IPS-18a (cell line): Measurements from ENCODE around the gene TUBB2A.
"Not testable (repeated sequence)": the region's sequence is repeated elsewhere in the genome, so short reads cannot be mapped to it uniquely, and the experiment has no call there.

Source experiments
- H3K27ac ChIP-seq: one replicate; pipeline ENCODE4 v1.5.1; 2013; ENCODE audit warnings: low read length
- H3K27me3 ChIP-seq: one replicate; pipeline ENCODE4 v1.6.1; 2013; ENCODE audit warnings: mild to moderate bottlenecking, low read length; ENCODE audit not compliant: control insufficient read depth, insufficient read depth
- H3K36me3 ChIP-seq: one replicate; pipeline ENCODE4 v1.6.1; 2013; ENCODE audit warnings: low read depth, low read length; ENCODE audit not compliant: control insufficient read depth
- H3K4me1 ChIP-seq: one replicate; pipeline ENCODE4 v1.6.1; 2013; ENCODE audit warnings: low read depth, low read length; ENCODE audit not compliant: control insufficient read depth
- H3K4me3 ChIP-seq: one replicate; pipeline ENCODE4 v1.5.1; 2013; ENCODE audit warnings: low read length
- H3K9ac ChIP-seq: one replicate; pipeline ENCODE4 v1.6.1; 2013; ENCODE audit warnings: mild to moderate bottlenecking, low read length, moderate library complexity
- H3K9me3 ChIP-seq: one replicate; pipeline ENCODE4 v1.6.1; 2013; ENCODE audit warnings: low read depth, low read length; ENCODE audit not compliant: control insufficient read depth

The TUBB2A gene

DNA sequence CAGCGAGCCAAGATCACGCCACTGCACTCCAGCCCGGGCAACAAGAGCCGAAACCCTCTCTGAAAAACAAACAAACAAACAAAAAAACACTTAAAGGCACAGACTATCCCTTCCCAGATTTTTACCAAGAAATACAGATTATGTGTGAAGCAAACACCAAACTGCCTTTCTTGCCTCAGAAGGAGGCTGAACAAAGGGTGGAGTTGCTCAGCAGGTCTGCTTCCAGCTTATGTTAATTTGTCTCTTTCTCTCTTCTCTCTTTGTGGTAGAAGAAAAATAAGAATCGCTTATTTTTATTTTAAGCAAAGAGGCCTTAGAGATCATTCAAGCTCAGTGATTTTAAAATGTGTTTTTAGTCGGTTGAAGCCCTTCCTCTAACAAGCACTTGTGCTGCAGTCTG, 14.2 kb downstream of the TUBB2A start:
- H3K36me3 ChIP-seq: peaks cover 43% of the 10 kb centered on the region
- no peaks in the 10 kb centered on the region for H3K27me3 ChIP-seq
- H3K4me3 ChIP-seq: no peak overlapping the region
- no peak overlapping the region for H3K27ac ChIP-seq
- no peaks in the 10 kb centered on the region for H3K4me1 ChIP-seq
- H3K9ac ChIP-seq: no peak overlapping the region
- no peaks in the 10 kb centered on the region for H3K9me3 ChIP-seq

DNA sequence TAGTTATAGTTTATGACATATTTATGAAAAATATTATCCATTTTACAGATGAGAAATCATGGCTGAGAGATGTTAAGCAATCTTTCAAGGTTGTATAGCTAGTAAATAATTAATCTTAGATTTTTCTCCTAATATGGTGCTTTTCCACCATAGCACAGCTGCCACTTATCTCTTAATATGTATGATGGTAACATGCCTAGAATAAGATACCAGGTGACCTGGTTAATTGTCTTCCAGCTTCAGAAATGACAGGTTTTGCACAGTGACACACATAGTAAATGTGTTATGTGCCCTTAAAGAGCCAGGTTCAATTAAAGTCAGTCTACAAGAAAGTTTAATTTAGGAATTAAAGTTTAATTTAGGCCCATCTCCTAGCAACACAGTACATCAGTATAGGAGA, 14.8 kb downstream of the TUBB2A start:
- Histone ChIP-seq H3K36me3 (peaks cover 43% of the 10 kb centered on the region), H3K27ac (no peak overlapping the region), H3K27me3 (no peaks in the 10 kb centered on the region), H3K4me1 (no peaks in the 10 kb centered on the region), H3K9me3 (no peaks in the 10 kb centered on the region), H3K9ac (no peak overlapping the region), H3K4me3 (no peak overlapping the region)

DNA sequence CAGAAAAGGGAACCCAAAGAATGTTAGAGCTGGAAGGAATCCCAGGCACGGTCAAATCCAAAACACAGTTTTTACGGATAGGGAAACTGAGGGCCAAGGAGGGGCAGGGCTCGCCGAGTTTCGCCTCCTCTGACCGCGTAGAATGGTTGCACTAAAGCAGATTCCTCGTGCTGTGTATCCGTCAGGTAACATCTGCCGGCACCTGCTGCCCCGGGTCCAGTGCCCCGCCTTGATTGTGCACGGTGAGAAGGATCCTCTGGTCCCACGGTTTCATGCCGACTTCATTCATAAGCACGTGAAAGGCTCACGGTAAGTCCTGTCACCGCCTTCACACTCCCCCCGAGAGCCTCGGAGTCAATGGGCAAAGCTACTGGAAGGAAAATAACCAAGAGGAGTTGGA, 17.1 kb downstream of the TUBB2A start:
- peaks cover 58% of the 10 kb centered on the region for H3K36me3 ChIP-seq
- H3K27me3 ChIP-seq: no peaks in the 10 kb centered on the region
- no peak overlapping the region for H3K4me3 ChIP-seq
- no peaks in the 10 kb centered on the region for H3K9me3 ChIP-seq
- H3K9ac ChIP-seq: no peak overlapping the region
- peaks cover 3% of the 10 kb centered on the region for H3K4me1 ChIP-seq
- no peak overlapping the region for H3K27ac ChIP-seq

DNA sequence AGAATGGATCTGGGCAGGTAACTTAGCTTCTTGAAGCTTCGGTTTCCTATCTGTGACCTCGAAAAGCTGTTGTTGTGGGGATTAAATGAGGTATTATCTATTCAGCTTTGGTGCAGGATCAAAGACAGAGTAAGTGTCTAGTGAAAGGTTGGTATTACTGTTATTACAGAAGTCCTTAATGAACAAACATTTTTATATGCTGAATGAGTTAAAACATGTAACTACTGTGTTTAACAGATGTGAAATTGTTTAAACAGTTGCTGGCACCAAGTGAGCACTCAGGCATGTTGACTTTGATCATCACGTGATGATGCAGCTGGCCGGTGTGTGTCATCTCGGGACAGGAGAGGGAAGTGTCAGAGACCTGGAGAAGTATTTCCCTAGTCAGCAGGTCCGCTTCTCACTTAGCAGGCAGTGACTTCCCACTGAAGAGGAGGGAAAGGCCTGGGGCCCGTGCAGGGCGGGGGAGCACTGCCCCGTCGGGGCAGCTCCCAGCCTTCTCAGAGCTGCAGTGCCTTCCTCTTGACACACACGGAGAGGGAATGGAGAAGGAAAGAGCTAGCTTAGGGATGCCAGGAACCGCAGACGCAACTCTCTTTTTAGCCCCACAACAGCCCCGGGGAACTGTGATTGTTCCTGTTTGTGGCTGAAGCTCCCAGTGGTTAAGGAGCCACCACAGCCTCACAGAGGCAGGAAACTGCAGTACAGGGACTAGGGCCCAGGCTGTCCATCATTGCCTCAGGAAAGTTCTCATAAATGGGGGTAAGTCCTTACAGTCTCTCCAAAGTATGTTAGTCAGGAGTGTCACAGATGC, 18.0 kb downstream of the TUBB2A start:
- peaks cover 3% of the 10 kb centered on the region for H3K4me1 ChIP-seq
- peaks cover 54% of the 10 kb centered on the region for H3K36me3 ChIP-seq
- no peak overlapping the region for H3K27ac ChIP-seq
- no peaks in the 10 kb centered on the region for H3K9me3 ChIP-seq
- no peak overlapping the region for H3K9ac ChIP-seq
- H3K4me3 ChIP-seq: no peak overlapping the region
- H3K27me3 ChIP-seq: no peaks in the 10 kb centered on the region

DNA sequence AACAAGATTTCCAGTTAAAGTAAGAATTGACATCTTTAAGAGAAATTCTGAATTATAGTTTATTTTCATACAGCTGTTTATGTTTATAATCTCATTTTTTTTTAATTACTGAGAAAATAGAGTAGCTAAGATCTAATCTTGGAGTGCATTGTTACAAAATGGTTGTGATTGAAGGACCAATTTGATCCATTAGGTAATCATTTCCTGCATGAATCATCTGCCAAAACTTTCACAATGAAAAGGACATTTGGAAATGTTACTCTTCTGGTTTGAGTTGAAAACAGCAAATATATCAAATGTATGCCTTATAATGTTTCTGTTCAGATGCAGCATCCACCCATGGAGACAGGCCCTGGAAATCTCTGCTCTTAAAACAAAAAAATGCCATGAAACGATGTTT, 19.0 kb downstream of the TUBB2A start:
- peaks cover 3% of the 10 kb centered on the region for H3K4me1 ChIP-seq
- H3K9ac ChIP-seq: no peak overlapping the region
- H3K36me3 ChIP-seq: peaks cover 54% of the 10 kb centered on the region
- no peaks in the 10 kb centered on the region for H3K27me3 ChIP-seq
- no peaks in the 10 kb centered on the region for H3K9me3 ChIP-seq
- no peak overlapping the region for H3K4me3 ChIP-seq
- no peak overlapping the region for H3K27ac ChIP-seq

DNA sequence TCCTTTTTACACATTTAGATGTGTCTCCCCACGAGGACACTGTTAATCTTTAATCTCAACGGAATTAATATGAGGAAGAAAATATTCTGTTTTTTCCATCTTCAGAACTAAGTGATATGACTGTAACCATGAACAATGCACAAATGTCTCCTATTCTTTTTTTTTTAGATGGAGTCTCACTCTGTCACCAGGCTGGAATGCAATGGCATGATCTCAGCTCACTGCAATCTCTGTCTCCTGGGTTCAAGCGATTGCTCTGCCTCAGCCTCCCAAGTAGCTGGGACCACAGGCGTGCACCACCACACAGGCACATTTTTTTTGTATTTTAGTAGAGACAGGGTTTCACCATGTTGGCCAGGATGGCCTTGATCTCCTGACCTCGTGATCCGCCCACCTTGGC, 19.5 kb downstream of the TUBB2A start:
- not testable (repeated sequence) for H3K27me3 ChIP-seq, H3K4me3 ChIP-seq, H3K9ac ChIP-seq, H3K4me1 ChIP-seq, H3K27ac ChIP-seq, H3K9me3 ChIP-seq
- H3K36me3 ChIP-seq: peaks cover 54% of the 10 kb centered on the region

DNA sequence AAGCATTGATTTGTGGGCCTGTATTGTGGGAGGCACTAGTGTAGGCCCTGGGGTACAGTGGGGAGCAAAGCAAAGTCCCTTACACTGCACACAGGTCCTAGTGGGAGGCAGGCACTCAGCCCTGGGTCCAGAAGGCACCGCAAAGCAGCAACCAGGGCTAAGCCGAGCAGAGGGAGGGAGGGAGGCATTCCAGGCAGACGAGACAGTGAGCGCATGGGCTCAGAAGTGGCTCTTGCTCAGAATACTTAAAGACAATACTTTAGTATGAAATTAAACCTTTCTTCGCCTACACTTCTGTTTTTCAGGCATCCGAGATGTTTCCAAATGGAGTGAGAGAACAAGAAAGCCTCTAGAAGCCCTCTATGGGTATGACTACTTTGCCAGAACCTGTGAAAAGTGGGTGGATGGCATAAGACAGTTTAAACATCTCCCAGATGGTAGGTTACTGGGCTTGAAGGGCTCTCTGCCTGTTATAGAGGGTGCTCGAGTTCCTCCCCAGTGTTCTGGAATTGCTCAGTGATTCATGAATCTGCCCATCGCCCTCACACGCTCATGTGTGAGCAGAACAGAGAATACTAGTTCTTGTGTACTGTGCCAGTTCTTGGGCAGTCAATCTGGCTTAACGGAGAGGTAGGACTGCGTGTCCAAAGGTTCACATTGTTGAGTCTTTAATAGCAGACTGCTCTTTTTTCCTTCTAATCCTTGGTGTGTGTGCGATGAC, 20.1 kb downstream of the TUBB2A start:
- H3K4me3 ChIP-seq: no peak overlapping the region
- H3K27me3 ChIP-seq: no peaks in the 10 kb centered on the region
- H3K9me3 ChIP-seq: no peaks in the 10 kb centered on the region
- peaks cover 54% of the 10 kb centered on the region for H3K36me3 ChIP-seq
- peaks cover 3% of the 10 kb centered on the region for H3K4me1 ChIP-seq
- no peak overlapping the region for H3K9ac ChIP-seq
- no peak overlapping the region for H3K27ac ChIP-seq

DNA sequence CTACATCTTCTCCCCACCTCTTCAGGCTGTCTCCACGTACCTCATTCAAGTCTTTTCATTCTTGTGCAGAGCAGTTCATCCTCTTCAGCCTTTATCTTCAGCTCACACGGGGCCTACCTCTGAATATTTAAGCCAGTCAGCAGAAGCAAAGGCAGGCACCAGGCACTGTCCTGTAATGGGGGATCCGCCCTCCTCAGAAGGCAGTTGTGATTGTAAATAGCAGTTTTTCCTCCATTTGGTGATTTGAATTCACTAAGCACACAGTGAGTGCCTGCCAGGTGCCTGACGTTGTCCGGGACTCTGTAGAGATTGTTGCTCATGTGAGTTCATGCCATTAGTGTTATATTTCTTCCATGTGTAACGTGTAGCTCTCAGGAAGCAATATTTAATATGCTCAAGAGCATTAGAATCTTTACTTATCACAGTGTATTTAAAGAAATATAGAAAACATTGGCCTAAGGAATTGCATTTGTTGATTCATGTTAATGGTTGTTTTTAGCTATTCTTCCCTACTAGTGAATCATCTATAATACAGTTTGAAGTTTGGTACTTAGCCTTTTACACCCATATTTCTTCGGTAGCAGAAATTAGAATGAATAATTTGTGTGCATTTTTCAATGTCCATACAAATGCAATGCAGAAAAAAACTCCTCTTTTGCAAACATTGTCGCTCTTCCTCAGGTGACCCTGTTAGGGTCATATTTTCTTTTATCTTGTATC, 20.9 kb downstream of the TUBB2A start:
- no peak overlapping the region for H3K9ac ChIP-seq

DNA sequence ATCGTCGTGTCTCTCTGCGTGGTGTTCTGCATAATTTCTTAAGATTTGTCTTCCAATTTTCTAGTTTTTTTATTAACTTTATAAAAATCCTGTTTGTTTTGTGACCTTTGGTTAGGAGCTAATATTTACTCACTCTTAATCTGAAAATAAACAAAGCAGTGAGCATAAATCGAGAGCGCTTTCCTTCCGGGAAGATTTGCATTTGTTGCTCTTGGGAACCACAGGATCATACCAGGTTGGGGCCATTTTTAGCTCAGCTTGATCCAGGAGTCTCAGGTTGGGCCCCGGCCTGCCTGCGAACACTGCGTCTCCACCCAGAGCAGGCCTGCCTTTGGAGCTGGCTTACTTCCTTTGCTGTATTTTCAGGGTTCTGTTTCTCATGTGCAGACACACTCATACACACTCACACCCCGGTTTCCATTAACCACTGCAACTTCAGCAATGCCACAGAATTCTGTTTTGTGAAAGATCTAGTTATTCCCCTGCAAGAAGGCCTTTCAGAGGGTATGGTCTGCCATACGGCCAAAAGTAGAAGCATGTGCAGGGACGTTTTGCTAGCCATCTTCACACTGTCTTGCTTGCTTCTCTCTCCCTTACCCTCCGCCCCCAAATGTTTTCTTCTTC, 21.6 kb downstream of the TUBB2A start:
- Histone ChIP-seq H3K9me3 (no peaks in the 10 kb centered on the region), H3K9ac (no peak overlapping the region), H3K27me3 (no peaks in the 10 kb centered on the region), H3K27ac (no peak overlapping the region), H3K4me1 (peaks cover 3% of the 10 kb centered on the region), H3K4me3 (no peak overlapping the region), H3K36me3 (peaks cover 50% of the 10 kb centered on the region)

More for the DNA sequence above, 20.9 kb downstream of the TUBB2A start:
- Histone ChIP-seq H3K4me1 (peaks cover 3% of the 10 kb centered on the region), H3K9me3 (no peaks in the 10 kb centered on the region), H3K27ac (no peak overlapping the region), H3K36me3 (peaks cover 54% of the 10 kb centered on the region), H3K4me3 (no peak overlapping the region), H3K27me3 (no peaks in the 10 kb centered on the region)

DNA sequence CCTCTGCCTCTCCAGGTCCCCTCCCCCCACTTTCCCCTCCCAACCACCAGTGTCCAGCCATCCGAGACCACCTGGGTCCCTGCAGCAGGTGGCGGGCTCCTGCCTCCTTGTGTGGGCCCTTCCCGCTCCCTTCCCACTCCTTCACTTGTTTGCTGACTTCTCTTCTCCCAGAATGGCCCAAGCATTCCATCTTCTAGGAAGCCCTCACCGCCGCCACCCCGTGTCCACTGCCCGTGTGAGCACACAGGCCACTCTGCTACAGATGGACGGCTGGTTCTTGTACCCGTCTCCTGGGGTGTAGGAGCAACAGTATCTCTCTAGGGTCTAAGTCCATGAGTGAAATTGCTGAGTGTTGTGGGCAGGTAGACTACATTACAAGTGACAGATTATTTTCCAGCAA, 23.8 kb downstream of the TUBB2A start:
- H3K27ac ChIP-seq: no peak overlapping the region
- no peak overlapping the region for H3K9ac ChIP-seq
- no peak overlapping the region for H3K4me3 ChIP-seq
- H3K36me3 ChIP-seq: peaks cover 48% of the 10 kb centered on the region
- no peaks in the 10 kb centered on the region for H3K27me3 ChIP-seq
- H3K4me1 ChIP-seq: peaks cover 3% of the 10 kb centered on the region
- no peaks in the 10 kb centered on the region for H3K9me3 ChIP-seq

DNA sequence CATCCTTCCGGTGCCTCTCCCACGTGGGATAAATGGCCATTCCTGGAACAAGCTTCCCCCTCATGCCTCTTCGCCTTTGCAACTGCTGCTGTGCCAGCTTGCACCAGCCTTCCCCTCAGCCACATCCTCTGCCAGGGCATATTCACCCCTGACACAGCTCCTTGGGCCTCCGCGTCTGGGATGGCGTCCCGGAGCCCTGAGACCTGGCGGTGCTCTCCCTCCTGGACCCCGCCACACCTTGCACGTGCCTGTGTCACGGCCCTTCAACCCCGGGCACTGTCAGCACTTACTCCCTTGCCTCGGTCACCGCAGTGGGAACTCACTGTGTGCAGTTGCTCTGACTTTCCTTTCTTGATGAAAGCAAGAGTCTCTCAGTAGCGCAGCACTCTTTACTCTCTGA, 25.6 kb downstream of the TUBB2A start:
- Histone ChIP-seq H3K4me3 (no peak overlapping the region), H3K4me1 (peaks cover 3% of the 10 kb centered on the region), H3K27me3 (no peaks in the 10 kb centered on the region), H3K9me3 (no peaks in the 10 kb centered on the region), H3K36me3 (peaks cover 40% of the 10 kb centered on the region), H3K9ac (no peak overlapping the region), H3K27ac (no peak overlapping the region)
